NCI-H2227 (cell line): ENCODE results near the gene TMEM14B.
A peak's percentile ranks its signal among the peaks of the same experiment; 100 is the strongest.
"Not testable (repeated sequence)": the region's sequence is repeated elsewhere in the genome, so short reads cannot be mapped to it uniquely, and the experiment has no call there.

Experiments used
- DNase-seq: peaks from one replicate; lab custom pipeline; 2025; ENCODE audit not compliant: unreplicated experiment; lab: John Stamatoyannopoulos, UW

Gene TMEM14B

DNA sequence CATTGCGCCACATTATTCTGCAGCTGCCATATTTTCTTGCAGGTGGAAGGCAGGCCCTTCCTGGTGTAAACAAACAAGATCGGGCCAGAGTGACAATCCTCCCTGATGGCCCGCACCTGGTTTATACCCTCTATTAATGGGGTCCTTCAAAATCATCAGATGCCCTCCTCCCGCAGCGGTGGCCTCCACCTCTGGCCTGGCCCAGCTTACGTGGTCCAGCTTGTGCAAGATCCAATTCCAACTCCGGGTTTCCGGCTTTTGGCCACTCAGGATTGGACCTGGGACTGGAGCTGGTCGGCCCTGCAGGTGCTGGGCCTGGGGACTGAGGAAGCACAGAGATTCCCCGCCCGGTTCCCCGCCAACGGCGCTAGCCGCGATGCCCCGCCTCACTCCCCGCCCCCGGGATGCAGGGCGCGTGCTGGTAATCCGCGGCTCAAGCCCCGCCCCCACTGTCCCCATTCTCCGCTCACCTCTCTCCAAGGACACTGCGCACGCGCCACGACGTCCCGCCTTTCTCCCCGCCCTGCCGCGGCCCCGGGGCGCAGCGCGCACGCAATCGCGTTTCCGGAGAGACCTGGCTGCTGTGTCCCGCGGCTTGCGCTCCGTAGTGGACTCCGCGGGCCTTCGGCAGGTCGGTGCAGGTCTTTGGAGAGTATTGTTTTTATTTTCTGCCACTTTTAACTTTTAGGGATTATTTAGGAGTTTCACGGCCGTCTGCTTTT is at the start of gene TMEM14B:
Gene TMEM14B, plus strand, starts transcription at position 555 of the 722 bp plus-strand sequence. CDS start 1,441 bp downstream, outside the sequence.
- peak; percentile 99 for DNase-seq

DNA sequence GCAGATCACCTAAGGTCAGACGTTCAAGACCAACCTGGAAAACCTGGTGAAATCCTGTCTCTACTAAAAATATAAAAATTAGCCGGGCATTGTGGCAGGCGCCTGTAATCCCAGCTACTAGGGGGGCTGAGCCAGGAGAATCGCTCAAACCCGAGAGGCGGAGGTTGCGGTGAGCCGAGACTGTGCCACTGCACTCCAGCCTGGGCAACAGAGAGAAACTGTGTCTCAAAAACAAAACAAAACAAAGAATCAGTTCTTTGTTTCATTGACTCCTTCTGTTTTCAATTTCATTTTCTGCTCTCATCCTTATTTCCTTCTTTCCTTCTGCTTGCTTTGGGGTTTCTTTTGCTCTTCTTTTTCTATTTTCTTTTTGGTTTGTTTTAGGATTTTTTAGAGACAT is 33.6 kb upstream of the TMEM14B start:
- no peak for DNase-seq

DNA sequence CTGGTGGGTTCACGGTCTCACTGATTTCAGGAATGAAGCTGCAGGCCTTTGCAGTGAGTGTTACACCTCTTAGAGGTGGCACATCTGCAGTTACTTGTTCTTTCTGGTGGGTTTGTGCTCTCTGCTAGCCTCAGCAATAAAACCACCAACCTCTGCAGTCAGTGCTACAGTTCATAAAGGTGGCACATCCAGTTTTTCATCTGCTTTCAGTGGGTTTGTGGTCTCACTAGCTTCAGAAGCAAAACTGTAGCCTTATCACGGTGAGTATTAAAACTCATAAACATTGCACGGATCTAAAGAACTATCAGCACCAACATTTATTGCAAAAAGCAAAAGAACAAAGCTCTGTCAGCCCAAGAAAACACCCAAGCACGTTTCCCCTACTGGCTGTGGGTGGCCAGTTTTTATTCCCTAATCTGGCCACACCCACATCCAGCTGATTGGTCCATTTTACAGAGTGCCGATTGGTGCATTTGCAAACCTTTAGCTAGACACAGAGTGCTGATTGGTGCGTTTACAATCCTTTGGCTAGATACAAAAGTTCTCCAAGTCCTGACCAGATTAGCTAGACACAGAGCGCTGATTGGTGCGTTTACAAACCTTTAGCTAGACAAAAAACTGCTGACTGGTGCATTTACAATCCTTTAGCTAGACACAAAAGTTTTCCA is 28.2 kb upstream of the TMEM14B start:
- DNase-seq: peak; percentile 66

GRCh38 chr6:10719964-10720264 is 27.7 kb upstream of the TMEM14B start:
- DNase-seq: peak; percentile 56

DNA sequence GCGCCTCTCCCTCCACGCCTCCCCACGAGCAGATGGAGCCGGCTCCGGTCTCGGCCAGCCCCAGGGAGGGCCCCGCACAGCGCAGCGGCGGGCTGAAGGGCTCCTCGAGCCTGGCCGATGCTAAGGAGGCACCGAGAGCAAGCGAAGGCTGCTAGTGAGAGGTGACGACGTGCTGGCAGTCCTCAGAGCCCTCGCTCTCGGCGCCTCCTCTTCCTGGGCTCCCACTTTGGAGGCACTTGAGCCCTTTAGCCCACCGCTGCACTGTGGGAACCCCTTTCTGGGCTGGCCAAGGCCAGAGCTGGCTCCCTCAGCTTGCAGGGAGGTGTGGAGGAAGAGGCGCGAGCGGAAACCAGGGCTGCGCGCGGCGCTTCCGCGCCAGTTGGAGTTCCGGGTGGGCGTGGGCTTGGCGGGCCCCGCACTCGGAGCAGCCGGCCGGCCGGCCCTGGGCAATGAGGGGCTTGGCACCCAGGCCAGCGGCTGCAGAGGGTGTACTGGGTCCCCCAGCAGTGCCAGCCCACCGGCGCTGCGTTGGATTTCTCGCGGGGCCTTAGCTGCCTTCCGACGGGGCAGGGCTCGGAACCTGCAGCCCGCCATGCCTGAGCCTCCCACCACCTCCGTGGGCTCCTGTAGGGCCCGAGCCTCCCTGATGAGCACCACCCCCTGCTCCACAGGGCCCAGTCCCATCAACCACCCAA is 27.2 kb upstream of the TMEM14B start:
- peak; percentile 87 for DNase-seq

GRCh38 chr6:10720960-10721849 is 26.4 kb upstream of the TMEM14B start:
- peak; percentile 46 for DNase-seq

DNA sequence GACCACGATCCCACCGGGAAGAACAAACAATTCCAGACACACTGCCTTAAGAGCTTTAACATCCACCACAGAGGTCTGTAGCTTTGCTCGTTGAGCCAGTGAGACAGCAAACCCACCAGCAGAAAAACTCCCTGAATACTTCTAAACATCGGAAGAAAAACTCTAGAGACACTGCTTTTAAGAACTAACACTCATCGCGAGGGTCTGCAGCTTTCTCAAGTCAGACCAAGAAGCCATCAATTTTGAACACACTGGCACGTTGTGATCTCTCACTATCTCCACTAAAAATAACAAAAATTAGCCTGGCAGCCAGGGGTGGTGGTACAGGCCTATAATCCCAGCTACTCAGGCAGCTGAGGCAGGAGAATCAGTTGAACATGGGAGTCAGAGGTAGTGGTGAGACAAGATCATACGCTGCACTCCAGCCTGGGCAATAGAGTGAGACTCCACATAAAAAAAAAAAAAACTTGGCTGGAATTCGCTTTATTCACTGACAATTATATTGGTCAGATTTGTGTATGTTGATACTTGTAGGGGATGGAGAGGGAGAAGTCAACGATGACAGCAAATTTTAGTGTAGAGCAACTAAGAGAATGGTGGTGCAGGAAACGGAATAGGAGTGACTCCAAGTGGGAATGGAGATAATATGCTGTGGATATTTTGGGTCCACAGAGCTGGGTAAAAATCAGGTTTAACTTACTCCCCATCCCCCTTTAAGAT is 25.6 kb upstream of the TMEM14B start:
- DNase-seq: no peak

DNA sequence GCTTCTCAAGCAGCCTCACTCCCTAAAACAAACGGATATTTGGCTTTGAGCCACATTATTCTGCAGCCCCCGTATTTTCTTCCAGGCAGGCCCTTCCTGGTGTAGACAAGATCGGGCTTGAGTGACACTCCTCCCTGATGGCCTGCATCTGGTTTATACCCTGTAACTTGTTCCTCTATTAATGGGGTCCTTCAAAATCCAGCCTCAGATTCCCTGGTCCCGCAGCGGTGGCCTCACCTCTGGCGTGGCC is 25.1 kb upstream of the TMEM14B start:
- DNase-seq: no peak

DNA sequence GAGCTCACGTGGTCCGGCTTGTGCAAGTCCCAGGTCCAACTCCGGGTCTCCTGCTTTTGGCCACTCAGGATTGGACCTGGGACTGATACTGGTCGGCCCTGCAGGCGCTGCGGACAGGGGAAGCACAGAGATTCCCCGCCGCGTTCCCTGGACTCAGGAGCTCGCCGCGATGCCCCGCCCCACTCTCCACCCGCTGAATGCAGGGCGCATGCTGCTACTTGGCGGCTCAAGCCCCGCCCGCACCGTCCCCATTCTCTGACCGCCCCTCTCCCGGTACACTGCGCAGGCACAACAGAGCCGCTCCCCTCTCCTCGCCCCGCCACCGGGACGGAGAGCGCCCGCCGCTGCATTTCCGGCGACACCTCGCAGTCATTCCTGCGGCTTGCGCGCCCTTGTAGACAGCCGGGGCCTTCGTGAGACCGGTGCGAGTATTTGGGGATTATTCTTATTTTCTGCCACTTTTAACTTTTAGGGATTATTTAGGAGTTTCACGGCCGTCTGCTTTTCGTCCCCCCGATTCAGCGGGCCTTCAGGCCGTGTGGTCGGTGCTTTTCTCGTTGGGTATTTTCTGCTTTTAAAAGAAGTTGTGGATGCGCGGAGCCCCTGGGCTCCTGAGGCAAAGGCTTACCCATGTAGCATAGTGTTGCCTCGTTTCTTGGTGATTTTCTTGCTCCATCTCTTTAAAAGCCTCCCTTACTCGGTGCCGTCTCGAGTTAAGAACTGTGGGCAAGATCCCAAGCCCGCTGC is 24.6 kb upstream of the TMEM14B start, which contains the start of gene TMEM14C:
Gene TMEM14C, plus strand, starts transcription at position 251 of the 747 bp plus-strand sequence. CDS start 1,544 bp downstream, outside the sequence.
- peak; percentile 98 for DNase-seq

- DNase-seq: no peak
Measured at GRCh38 chr6:10723567-10723881, 24.1 kb upstream of the TMEM14B start.

- no peak for DNase-seq
Measured at GRCh38 chr6:10725044-10725443, 22.6 kb upstream of the TMEM14B start.

DNA sequence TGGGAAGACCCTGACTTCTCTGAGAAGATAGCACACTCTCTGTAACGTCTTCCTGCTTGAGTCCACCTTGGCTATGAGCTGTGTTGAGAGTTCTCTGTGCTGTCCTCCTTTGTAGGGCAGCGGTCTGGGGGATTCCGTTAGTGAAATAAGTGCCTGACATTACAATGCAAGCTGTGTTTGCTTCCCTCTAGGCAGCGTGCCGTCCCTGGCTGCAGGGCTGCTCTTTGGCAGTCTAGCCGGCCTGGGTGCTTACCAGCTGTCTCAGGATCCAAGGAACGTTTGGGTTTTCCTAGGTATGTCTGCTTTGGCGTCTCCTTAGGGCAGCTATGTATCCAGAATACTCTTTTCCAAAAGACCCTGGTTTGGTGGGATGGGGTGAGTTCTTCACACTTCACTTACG is 21.9 kb upstream of the TMEM14B start:
- no peak for DNase-seq

DNA sequence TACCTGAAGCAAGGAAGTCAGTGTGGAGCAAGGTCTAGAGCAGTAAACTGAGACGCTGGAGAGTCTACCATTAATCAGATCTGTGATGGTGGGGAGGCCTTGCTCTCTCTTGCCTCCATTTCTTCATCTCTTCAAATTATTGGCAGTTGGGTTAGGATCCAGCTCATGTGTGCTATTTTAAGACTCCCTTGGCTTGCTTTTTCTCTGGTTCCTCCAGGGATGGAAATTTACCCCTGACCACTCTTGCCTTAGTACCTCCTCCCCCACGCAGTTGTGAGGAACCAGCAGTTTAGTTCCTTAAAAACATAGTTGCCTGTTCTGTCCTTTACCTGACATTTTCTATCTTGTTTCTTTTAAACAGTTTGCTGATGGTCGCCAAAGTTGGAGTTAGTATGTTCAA is 17.4 kb upstream of the TMEM14B start:
- DNase-seq: no peak

DNA sequence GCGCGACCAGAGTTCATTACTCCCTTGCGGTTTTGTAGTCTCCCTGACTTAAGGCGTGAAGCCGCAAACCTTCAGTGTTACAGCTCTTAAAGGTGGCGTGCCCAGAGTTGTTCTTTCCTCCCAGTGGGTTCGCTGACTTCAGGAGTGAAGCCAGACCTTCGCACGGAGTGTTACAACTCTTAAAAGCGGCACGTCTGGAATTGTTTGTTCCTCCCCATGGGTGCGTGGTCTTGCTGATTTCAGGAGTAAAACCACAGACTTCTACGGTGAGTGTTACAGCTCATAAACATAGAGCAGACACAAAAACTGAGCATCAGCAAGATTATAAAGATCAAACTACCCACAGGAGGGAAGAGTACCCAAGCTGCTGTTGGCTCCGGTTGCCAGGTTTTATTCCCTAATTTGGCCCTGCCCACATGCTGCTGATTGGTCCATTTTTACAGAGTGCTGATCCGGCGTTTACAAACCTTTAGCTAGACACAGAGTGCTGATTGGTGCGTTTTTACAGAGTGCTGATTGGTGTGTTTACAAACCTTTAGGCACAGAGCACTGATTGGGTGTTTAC is 14.4 kb upstream of the TMEM14B start:
- no peak for DNase-seq

GRCh38 chr6:10733863-10734262 is 13.7 kb upstream of the TMEM14B start:
- no peak for DNase-seq

DNA sequence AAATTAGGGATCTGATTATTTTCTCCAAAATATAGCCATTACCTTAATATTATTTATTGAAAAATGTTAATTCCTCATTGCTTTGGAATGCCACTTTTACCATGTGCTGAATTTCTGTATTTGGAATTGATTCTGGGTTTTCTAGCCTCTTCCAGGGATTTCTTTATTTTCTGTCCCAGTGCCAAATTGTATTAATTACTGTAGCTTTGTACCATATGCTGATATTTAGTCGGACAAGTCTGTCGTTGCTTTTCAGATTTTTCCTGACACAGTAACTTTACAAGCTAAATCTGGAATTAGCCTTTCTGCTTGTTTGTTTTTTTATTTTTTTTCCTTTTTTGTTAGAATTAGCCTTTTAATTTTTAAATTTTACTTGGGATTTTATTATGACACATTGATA is 10.9 kb upstream of the TMEM14B start:
- DNase-seq: no peak

GRCh38 chr6:10740061-10740460 is 7.5 kb upstream of the TMEM14B start:
- DNase-seq: no peak

GRCh38 chr6:10741643-10742042 is 6.0 kb upstream of the TMEM14B start:
- not testable (repeated sequence) for DNase-seq

DNA sequence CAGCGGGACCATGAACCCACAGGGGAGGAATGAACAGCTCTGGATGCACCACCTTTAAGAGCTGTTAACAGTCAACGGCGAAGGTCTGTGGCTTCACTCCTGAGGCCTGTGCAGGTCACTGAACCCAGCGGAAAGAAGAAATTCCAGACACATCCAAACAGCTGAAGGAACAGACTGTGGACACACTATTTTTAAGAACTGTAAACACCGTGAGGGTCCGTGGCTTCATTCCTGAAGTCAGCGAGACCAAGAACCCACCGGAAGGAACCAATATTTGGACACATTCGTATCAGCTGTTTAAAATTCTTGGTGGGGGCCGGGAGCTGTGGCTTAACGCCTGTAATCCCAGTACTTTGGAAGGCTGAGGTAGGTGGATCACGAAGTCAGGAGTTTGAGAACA is 5.4 kb upstream of the TMEM14B start:
- no peak for DNase-seq

DNA sequence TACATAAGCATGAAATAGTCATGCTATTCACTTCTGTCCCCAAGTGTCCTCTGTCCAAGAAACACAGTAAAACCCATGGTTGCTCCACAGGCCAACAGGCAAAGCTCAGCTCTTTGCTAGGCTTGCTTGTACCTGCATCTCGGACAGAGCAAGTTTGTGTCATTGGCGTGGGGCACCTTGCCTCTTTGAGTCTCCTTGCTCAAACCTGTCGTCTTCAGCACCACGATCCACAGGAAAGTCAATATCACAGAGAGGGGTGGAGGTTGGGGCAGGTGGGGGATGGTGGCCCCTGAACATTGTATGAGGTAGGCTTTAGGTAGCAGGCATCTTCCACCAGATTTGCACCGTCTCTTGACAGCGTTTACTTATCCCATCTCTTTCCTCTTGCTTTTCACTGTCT is 4.1 kb upstream of the TMEM14B start:
- DNase-seq: no peak
